Measurements from ENCODE around the gene IFNGR2.

IFNGR2 gene

GRCh38 chr21:33479679-33480480 is 76.7 kb downstream of the IFNGR2 start, which contains the start of gene TMEM50B:
Gene TMEM50B (minus strand): TSS chr21:33479974. CDS start chr21:33468885, 11,089 bp downstream.
- Mint-ChIP-seq H3K9me3 (no peaks in the 10 kb centered on the region), H3K36me3 (ENCODE audit: low read depth) (peaks cover 16% of the 10 kb centered on the region), H3K4me1 (ENCODE audit: low read depth) (peaks cover 24% of the 10 kb centered on the region), H3K27me3 (no peaks in the 10 kb centered on the region), H3K27ac (peak within 1 kb of the TSS; percentile 98), H3K4me3 (peak within 1 kb of the TSS; percentile 86)
- intact Hi-C loops (cut with micrococcal nuclease): loop anchor here (1.0 kb wide), 1 partner anchor 11 kb away; the partner anchor contains the start of gene DNAJC28

GRCh38 chr21:33480481-33481103 is 77.4 kb downstream of the IFNGR2 start:
- Mint-ChIP-seq H3K4me1 (ENCODE audit: low read depth) (peaks cover 24% of the 10 kb centered on the region), H3K4me3 (peak overlapping the region; percentile 86), H3K27ac (peak overlapping the region; percentile 98), H3K27me3 (no peaks in the 10 kb centered on the region), H3K36me3 (ENCODE audit: low read depth) (peaks cover 16% of the 10 kb centered on the region), H3K9me3 (no peaks in the 10 kb centered on the region)
- intact Hi-C loops (cut with micrococcal nuclease): loop anchor here (1.0 kb wide), 1 partner anchor 11 kb away; the partner anchor contains the start of gene DNAJC28

- Mint-ChIP-seq H3K36me3 (ENCODE audit: low read depth) (peaks cover 16% of the 10 kb centered on the region), H3K4me3 (no peak overlapping the region), H3K9me3 (no peaks in the 10 kb centered on the region), H3K27ac (no peak overlapping the region), H3K4me1 (ENCODE audit: low read depth) (peaks cover 24% of the 10 kb centered on the region), H3K27me3 (no peaks in the 10 kb centered on the region)
- intact Hi-C loops (cut with micrococcal nuclease): no loop called here
Observed at GRCh38 chr21:33481314-33481943, 78.2 kb downstream of the IFNGR2 start.

Measured in dendritic cell treated with granulocyte-macrophage colony-stimulating factor and Interleukin-4, amounts not matched to agents 40 ng/mL and 50 ng/mL, for 4 days (primary cell).